Lung (tissue), 12 donors: ENCODE results near the gene PTGDR. TPM values are rescaled to one million over a fixed set of nuclear protein-coding genes. Genes with fewer than 3 reads are reported as not detected.

Experiments
- ATAC-seq: fragments of 200-7000 bp; cut with Tn5 transposase; one replicate; pipeline ENCODE4 v1.9.1; 2020; ENCODE audit warnings: moderate number of reproducible peaks; ENCODE audit not compliant: insufficient read depth, low FRiP score
- DNase-seq, 3 donors: peaks; one replicate each; pipeline ENCODE4 v3.0.0-alpha.2; 2013 to 2017
- H3K27ac ChIP-seq, 2 donors: one replicate each; pipeline ENCODE4 v1.5.1; 2013; ENCODE audit warnings: mild to moderate bottlenecking in 2 of 2, moderate library complexity in 2 of 2, control low read depth in 1 of 2, inconsistent platforms in 1 of 2, low read depth in 1 of 2, low read length in 1 of 2
- H3K27me3 ChIP-seq, 3 donors: one replicate each; pipeline ENCODE4 v1.5.1; 2013; ENCODE audit warnings: low read length in 2 of 3; ENCODE audit not compliant: control insufficient read depth in 3 of 3, insufficient read depth in 3 of 3
- H3K36me3 ChIP-seq, 4 donors: one replicate each; pipeline ENCODE4 v1.5.1; 2013; ENCODE audit warnings: low read length in 4 of 4, mild to moderate bottlenecking in 1 of 4, moderate library complexity in 1 of 4; ENCODE audit not compliant: control insufficient read depth in 4 of 4, insufficient read depth in 4 of 4
- H3K4me1 ChIP-seq, 5 donors: one replicate each; pipeline ENCODE4 v1.5.1; 2013; ENCODE audit warnings: low read length in 5 of 5, mild to moderate bottlenecking in 2 of 5, moderate library complexity in 1 of 5; ENCODE audit not compliant: control insufficient read depth in 5 of 5, insufficient read depth in 5 of 5
- H3K4me3 ChIP-seq: one replicate; pipeline ENCODE4 v1.5.1; 2013; ENCODE audit warnings: mild to moderate bottlenecking, control low read depth, moderate library complexity
- H3K9ac ChIP-seq, 2 donors: one replicate each; pipeline ENCODE4 v1.5.1; 2013; ENCODE audit warnings: low read length in 2 of 2, control low read depth in 1 of 2; ENCODE audit not compliant: insufficient read depth in 1 of 2
- H3K9me3 ChIP-seq, 4 donors: one replicate each; pipeline ENCODE4 v1.5.1; 2013; ENCODE audit warnings: low read length in 3 of 4, mild to moderate bottlenecking in 1 of 4, moderate library complexity in 1 of 4; ENCODE audit not compliant: control insufficient read depth in 4 of 4, insufficient read depth in 3 of 4
- WGBS, 2 donors: extraction: QIAGEN DNeasy Blood & Tissue Kit; methylation state at CpG; one replicate each; pipeline ENCODE4 v1.1.7; 2013; 5-methylcytosine and 5-hydroxymethylcytosine counted together
- polyA plus RNA-seq, 2 donors: library from polyadenylated mRNA; stranded (reverse); fragments of 200-250 nt; gene quantifications; one replicate each; pipeline ENCODE4 v1.2.1, GENCODE V29; 2013
- total RNA-seq, 2 donors: library from RNA; depleted of rRNA in 1 of 2; stranded (reverse); fragments of >200 nt in 1 of 2; gene quantifications; one replicate each; pipeline ENCODE4 v1.2.1, GENCODE V29; 2014 to 2021
- TF ChIP-seq, protein P1 (sequence below): IDR thresholded peaks from 2 replicates; pipeline ENCODE4 v1.5.1; 2012; ENCODE audit warnings: mild to moderate bottlenecking; ENCODE audit errors: control extremely low read depth, extremely low read depth
- donor health status: control.
- donor health status: control.
- donor health status: Bipolar disorder and iron deficiency.
- donor health status: healthy.
- donor health status: DM: yes; HTN: yes; CAD: no.

PTGDR gene
- total and polyA plus RNA-seq, 4 donors, result 0.31 to 1.7 (median 0.70) TPM

DNA sequence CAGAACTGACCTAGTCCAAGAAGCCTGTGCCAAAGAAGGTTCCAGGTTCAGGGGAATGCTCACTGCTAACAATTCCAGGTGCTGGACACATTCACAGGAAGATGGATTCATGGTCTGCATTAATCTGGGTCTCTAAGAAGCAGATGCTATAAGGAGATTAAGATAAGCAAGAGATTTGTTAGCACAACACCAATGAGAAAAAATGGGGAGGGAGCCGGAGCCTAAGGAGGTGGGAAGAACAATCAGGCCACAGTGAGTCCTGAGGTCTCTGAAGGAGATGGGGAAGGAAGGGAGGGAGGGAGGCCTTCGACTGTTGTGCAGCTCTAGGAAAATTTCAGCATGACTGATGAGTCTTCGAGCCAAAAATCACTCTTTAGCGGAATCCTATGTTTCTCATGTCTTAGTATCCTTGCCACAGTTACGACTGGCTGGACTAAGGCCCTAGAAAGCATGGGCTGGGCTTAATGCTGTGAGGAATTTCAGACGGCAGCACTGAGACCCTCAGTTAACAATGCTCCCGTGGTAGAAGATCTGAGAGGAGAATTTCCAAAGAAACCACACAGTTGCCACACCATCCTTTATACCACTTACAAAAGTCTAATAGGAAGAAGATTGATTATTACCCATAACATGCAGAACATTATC, 31.5 kb upstream of the PTGDR start:
- no peak overlapping the region for H3K4me3 ChIP-seq
- H3K27ac ChIP-seq, result no peak overlapping the region
- TF ChIP-seq, protein P1, sequence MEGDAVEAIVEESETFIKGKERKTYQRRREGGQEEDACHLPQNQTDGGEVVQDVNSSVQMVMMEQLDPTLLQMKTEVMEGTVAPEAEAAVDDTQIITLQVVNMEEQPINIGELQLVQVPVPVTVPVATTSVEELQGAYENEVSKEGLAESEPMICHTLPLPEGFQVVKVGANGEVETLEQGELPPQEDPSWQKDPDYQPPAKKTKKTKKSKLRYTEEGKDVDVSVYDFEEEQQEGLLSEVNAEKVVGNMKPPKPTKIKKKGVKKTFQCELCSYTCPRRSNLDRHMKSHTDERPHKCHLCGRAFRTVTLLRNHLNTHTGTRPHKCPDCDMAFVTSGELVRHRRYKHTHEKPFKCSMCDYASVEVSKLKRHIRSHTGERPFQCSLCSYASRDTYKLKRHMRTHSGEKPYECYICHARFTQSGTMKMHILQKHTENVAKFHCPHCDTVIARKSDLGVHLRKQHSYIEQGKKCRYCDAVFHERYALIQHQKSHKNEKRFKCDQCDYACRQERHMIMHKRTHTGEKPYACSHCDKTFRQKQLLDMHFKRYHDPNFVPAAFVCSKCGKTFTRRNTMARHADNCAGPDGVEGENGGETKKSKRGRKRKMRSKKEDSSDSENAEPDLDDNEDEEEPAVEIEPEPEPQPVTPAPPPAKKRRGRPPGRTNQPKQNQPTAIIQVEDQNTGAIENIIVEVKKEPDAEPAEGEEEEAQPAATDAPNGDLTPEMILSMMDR, result no peak
- no peak overlapping the region for H3K9ac ChIP-seq
- H3K27me3 ChIP-seq, result no peaks in the 10 kb centered on the region
- WGBS, 2 donors, result 34 to 64% methylated on average over 7 of the region's 7 CpGs
- no peaks in the 10 kb centered on the region for H3K4me1 ChIP-seq
- DNase-seq (peak in 1 of 3 donors; percentile 13), ATAC-seq (no peak)
- H3K9me3 ChIP-seq, result no peaks in the 10 kb centered on the region
- H3K36me3 ChIP-seq, result no peaks in the 10 kb centered on the region

DNA sequence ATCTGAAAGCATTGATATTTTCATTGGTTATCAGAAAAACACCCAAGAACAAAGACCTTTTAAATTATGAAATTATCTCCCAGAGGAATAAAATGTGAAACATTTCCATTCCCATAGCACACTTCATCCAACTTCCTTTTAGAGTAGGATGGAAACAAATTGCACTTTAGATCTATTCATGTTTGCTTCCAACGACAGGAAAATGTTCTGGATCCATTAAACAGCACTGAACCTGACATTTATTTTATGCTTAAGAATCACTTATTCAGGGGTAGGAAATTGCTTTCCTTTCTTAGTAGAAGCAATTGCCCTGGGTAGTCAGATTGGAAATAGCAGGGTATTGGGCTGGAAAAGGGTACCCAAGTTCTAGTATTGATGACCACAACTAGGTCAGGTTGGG, 28.8 kb upstream of the PTGDR start:
- Histone ChIP-seq H3K27ac (no peak overlapping the region), H3K9me3 (no peaks in the 10 kb centered on the region), H3K9ac (no peak overlapping the region), H3K36me3 (no peaks in the 10 kb centered on the region), H3K4me1 (no peaks in the 10 kb centered on the region), H3K27me3 (no peaks in the 10 kb centered on the region), H3K4me3 (no peak overlapping the region)
- DNase-seq (no peak), ATAC-seq (no peak)
- TF ChIP-seq, protein P1, result no peak
- 76 to 82% methylated on average over 1 of the region's 1 CpG for WGBS, 2 donors

DNA sequence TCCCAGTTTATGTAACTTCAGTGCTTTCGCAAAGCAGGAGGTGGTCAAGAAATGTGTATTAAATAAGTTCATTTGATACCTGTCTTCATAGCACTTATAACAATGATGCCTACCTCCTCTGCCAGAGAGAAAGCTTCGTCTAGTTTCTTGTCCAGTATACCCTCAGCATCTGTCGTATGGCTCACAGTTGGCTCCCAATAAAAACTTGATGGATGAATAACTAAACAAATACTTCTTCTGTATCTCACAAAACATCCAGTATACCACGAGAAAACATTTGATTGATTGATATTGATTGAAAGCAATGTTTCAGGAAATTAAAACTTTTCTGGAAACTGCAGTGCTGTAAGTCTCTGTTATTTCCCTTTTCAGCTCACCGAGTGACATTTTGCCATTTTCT, 26.9 kb upstream of the PTGDR start:
- no peak overlapping the region for H3K4me3 ChIP-seq

More for the DNA sequence above, 26.9 kb upstream of the PTGDR start:
- no peaks in the 10 kb centered on the region for H3K36me3 ChIP-seq
- 68 to 75% methylated on average over 5 of the region's 5 CpGs for WGBS, 2 donors
- no peak for ATAC-seq
- TF ChIP-seq, protein P1, result no peak
- no peaks in the 10 kb centered on the region for H3K27me3 ChIP-seq
- H3K27ac ChIP-seq, result no peak overlapping the region
- no peak overlapping the region for H3K9ac ChIP-seq
- no peaks in the 10 kb centered on the region for H3K4me1 ChIP-seq
- DNase-seq, result no peak
- no peaks in the 10 kb centered on the region for H3K9me3 ChIP-seq
